HFFc6 (cell line): Measurements from ENCODE around the gene TOMM20. TPM values are rescaled to one million over a fixed set of nuclear protein-coding genes. Genes with fewer than 3 reads are reported as not detected.

Source experiments
- DNase-seq: peaks from one replicate; pipeline ENCODE4 v3.0.0-alpha.2; 2018
- H3K27ac Mint-ChIP-seq: 2 replicates; pipeline ENCODE4 v1.8.0; 2020; ENCODE audit warnings: mild to moderate bottlenecking, mixed read lengths
- H3K27me3 Mint-ChIP-seq: 2 replicates; pipeline ENCODE4 v1.8.0; 2021; ENCODE audit warnings: mild to moderate bottlenecking, moderate library complexity, mixed read lengths; ENCODE audit not compliant: insufficient read depth
- H3K36me3 Mint-ChIP-seq: 2 replicates; pipeline ENCODE4 v1.8.0; 2021; ENCODE audit warnings: low read depth, mixed read lengths
- H3K4me1 Mint-ChIP-seq: 2 replicates; pipeline ENCODE4 v1.8.0; 2020; ENCODE audit warnings: low read depth, mixed read lengths
- H3K4me3 Mint-ChIP-seq: 2 replicates; pipeline ENCODE4 v1.8.0; 2020; ENCODE audit warnings: mild to moderate bottlenecking, moderate library complexity, mixed read lengths
- H3K9me3 Mint-ChIP-seq: 2 replicates; pipeline ENCODE4 v1.8.0; 2020; ENCODE audit warnings: mild to moderate bottlenecking, mixed read lengths
- total RNA-seq, 6 experiments: library from RNA; stranded (reverse); fragmentation: NEBNext Ultra II Directional; extraction: Animal tissue kit (Norgen Biotek cat#: 25700); gene quantifications; 2 replicates in 1 of 6; 3 replicates in 5 of 6; pipeline ENCODE4 v1.2.3, GENCODE V29; 2021
- TF ChIP-seq, protein P1 (sequence below): fragments of 200-600 bp; sonication (generic); IDR thresholded peaks from 2 replicates; pipeline ENCODE4 v1.5.0; 2021; ENCODE audit warnings: antibody characterized with exemption, mild to moderate bottlenecking

The TOMM20 gene
- total RNA-seq, 6 experiments from 2014 or later: 98.4 to 126 (median 110) TPM

DNA sequence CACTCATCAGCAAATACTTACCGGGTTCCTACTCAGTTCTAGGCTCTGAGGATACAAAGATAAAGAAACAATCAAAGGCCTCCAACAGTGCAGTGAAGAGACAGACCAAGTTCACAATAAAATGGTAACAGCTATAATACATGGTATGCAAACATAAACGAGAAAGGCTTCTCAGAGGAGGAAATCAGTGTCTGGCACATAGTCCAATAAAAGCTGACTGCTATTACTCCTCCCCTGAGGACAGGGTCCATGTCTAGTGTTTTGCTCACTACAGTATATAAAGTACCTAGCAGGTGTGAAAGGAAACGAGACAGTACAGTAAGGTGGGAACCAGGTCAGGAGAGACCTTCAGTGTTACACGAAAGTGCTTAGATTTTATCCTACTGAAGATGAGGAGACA lies 28.1 kb upstream of the TOMM20 start:
- TF ChIP-seq, protein P1, sequence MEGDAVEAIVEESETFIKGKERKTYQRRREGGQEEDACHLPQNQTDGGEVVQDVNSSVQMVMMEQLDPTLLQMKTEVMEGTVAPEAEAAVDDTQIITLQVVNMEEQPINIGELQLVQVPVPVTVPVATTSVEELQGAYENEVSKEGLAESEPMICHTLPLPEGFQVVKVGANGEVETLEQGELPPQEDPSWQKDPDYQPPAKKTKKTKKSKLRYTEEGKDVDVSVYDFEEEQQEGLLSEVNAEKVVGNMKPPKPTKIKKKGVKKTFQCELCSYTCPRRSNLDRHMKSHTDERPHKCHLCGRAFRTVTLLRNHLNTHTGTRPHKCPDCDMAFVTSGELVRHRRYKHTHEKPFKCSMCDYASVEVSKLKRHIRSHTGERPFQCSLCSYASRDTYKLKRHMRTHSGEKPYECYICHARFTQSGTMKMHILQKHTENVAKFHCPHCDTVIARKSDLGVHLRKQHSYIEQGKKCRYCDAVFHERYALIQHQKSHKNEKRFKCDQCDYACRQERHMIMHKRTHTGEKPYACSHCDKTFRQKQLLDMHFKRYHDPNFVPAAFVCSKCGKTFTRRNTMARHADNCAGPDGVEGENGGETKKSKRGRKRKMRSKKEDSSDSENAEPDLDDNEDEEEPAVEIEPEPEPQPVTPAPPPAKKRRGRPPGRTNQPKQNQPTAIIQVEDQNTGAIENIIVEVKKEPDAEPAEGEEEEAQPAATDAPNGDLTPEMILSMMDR: no peak
- H3K27ac Mint-ChIP-seq: no peak overlapping the region
- H3K4me3 Mint-ChIP-seq: no peak overlapping the region
- no peaks in the 10 kb centered on the region for H3K9me3 Mint-ChIP-seq
- H3K4me1 Mint-ChIP-seq: peaks cover 14% of the 10 kb centered on the region
- peaks cover 6% of the 10 kb centered on the region for H3K27me3 Mint-ChIP-seq
- peaks cover 23% of the 10 kb centered on the region for H3K36me3 Mint-ChIP-seq
- DNase-seq: no peak

DNA sequence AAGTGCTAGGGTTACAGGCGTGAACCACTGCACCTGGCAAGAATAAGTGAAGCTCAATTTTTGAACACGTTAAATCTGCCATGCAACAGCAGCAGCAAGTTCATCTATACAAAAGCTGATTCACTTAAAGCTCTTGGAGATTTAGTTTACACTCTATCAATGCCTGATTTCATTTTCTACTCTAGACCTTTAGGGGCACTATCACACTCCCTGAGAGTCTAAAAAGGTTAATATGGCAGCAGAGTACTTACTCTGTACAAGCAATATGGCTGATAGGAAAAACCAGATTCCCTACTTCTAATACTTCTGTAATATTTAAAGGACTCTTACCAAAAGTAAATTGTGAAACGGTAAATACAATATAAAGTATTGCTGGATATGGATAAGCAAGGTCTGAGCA lies 27.6 kb upstream of the TOMM20 start:
- Mint-ChIP-seq H3K4me1 (peaks cover 10% of the 10 kb centered on the region), H3K9me3 (no peaks in the 10 kb centered on the region)

DNA sequence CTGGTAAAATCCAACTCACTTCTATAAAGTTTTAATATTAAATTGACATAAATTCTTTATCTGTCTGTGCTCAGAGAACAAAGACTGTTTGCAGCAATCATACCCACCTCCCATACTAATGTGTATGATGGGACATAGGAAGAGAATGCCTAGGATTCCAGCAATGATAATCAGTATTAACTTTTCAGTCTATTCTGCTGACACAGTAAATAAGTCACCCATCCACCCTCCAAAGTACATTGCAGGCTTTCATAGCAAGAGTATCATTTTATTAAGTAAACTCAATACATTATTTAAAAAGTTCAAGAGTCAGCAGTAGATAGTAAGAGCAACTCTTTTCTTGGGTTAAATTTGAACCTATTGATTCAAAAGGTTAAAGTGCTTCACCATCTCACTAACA lies 23.6 kb upstream of the TOMM20 start:
- DNase-seq: no peak
- Mint-ChIP-seq H3K9me3 (no peaks in the 10 kb centered on the region), H3K27me3 (peaks cover 1% of the 10 kb centered on the region; the same call in 1 of the 2 replicates), H3K4me1 (no peaks in the 10 kb centered on the region; the same call in 1 of the 2 replicates), H3K36me3 (peaks cover 26% of the 10 kb centered on the region), H3K4me3 (no peak overlapping the region), H3K27ac (no peak overlapping the region)
- TF ChIP-seq, protein P1: no peak

More for the DNA sequence above, 27.6 kb upstream of the TOMM20 start:
- H3K4me3 Mint-ChIP-seq: no peak overlapping the region
- H3K36me3 Mint-ChIP-seq: peaks cover 26% of the 10 kb centered on the region
- TF ChIP-seq, protein P1: no peak
- DNase-seq: no peak
- no peak overlapping the region for H3K27ac Mint-ChIP-seq
- H3K27me3 Mint-ChIP-seq: peaks cover 6% of the 10 kb centered on the region

DNA sequence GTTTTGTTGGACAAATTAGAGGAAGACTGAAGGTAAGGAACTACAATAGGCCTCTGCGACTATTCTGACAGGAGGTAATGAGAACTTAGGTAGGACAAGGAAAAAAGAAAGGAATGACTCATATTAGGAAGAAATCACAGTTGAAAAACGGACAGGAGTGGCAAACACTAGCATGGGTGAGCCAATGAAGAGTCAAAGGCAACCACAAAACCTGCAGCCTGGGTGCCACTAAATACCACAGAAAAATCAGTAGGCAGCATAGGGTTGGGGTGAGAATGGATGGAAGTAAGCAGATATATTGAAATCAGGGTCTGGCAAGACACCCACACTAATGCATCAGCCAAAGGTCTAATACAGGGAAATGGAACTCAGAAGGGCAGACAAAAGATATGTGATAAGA lies 22.4 kb upstream of the TOMM20 start:
- TF ChIP-seq, protein P1: no peak
- H3K4me3 Mint-ChIP-seq: no peak overlapping the region
- H3K27ac Mint-ChIP-seq: no peak overlapping the region
- no peaks in the 10 kb centered on the region for H3K9me3 Mint-ChIP-seq
- peaks cover 26% of the 10 kb centered on the region for H3K36me3 Mint-ChIP-seq
- peaks cover 1% of the 10 kb centered on the region; the same call in 1 of the 2 replicates for H3K27me3 Mint-ChIP-seq
- DNase-seq: no peak
- no peaks in the 10 kb centered on the region; the same call in 1 of the 2 replicates for H3K4me1 Mint-ChIP-seq

DNA sequence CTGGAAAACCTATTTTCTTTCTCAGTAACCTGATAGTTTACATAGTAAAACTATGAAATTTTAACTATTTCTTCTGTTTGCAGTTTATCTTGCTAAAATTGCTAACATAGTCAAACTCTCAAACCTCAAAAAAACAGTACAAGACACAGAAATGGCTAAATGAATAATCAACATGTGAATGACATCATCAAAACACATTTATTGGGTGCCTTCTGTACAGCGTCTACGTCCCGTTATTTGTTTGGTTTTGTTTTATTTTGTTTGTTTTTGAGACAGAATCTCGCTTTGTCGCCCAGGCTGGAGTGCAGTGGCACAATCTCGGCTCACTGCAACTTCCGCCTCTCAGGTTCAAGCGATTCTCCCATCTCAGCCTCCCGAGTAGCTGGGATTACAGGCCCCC lies 21.2 kb upstream of the TOMM20 start:
- no peak for DNase-seq
- Mint-ChIP-seq H3K27me3 (peaks cover 1% of the 10 kb centered on the region; the same call in 1 of the 2 replicates), H3K4me3 (no peak overlapping the region), H3K36me3 (peaks cover 23% of the 10 kb centered on the region), H3K4me1 (no peaks in the 10 kb centered on the region; the same call in 1 of the 2 replicates), H3K27ac (no peak overlapping the region), H3K9me3 (no peaks in the 10 kb centered on the region)
- TF ChIP-seq, protein P1: no peak

DNA sequence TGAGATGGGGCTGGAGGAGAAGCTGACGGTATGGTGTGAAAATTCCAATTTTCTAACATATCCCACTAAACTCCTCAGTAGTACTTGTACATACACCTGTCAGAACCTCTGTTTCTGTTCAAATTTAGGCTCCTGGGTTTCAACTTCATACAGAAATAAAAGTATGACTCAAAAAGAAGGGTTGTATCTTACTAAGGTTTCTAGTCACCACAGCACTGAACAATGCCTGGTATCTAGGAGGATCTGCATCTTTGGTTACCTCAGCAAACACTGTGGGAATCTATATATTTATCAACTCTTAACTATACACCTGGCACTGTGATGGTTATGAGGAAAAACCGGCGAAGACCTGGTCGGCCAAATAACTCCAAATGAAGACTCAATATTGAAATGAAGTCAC lies 18.6 kb upstream of the TOMM20 start:
- Mint-ChIP-seq H3K27ac (no peak overlapping the region), H3K4me1 (no peaks in the 10 kb centered on the region; the same call in 1 of the 2 replicates), H3K4me3 (no peak overlapping the region), H3K27me3 (no peaks in the 10 kb centered on the region), H3K9me3 (no peaks in the 10 kb centered on the region), H3K36me3 (peaks cover 23% of the 10 kb centered on the region)
- DNase-seq: no peak
- TF ChIP-seq, protein P1: no peak
